Tibial artery (tissue), 4 donors: ENCODE data around the gene COL18A1.
A peak's percentile ranks its signal among the peaks of the same experiment; 100 is the strongest.

Experiments used
- DNase-seq, 2 donors: peaks; one replicate each; pipeline ENCODE4 v3.0.0-alpha.2; 2019
- H3K27ac ChIP-seq, 2 donors: fragments of 200-600 bp; sonication (generic) in 1 of 2; 1 replicate in 1 of 2; 2 replicates in 1 of 2; pipeline ENCODE4 v1.5.1; 2018 to 2019; ENCODE audit warnings: mild to moderate bottlenecking in 1 of 2
- H3K27me3 ChIP-seq, 2 donors: fragments of 200-600 bp; sonication (generic) in 1 of 2; one replicate each; pipeline versions ENCODE4 v1.5.1 to v1.6.0; 2016 to 2019
- H3K36me3 ChIP-seq, 3 donors: fragments of 200-600 bp; sonication (generic) in 2 of 3; one replicate each; pipeline ENCODE4 v1.5.1; 2016 to 2019; ENCODE audit warnings: mild to moderate bottlenecking in 2 of 3
- H3K4me1 ChIP-seq, 4 donors: fragments of 200-600 bp; sonication (generic) in 2 of 4; 1 replicate in 3 of 4; 2 replicates in 1 of 4; pipeline ENCODE4 v1.5.1; 2016 to 2019
- H3K4me3 ChIP-seq, 2 donors: fragments of 200-600 bp; sonication (generic) in 1 of 2; 1 replicate in 1 of 2; 2 replicates in 1 of 2; pipeline ENCODE4 v1.5.1; 2018 to 2019; ENCODE audit warnings: mild to moderate bottlenecking in 2 of 2
- H3K9me3 ChIP-seq, 3 donors: fragments of 200-600 bp; sonication (generic) in 1 of 3; one replicate each; pipeline ENCODE4 v1.5.1; 2016 to 2019
- intact Hi-C: fragments of 100-400 bp; cut with DNase I; formaldehyde crosslinking; loops from one replicate; pipeline ENCODE4 v1.15.0; 2023; ENCODE audit warnings: low total_unique reads
- TF ChIP-seq, protein P1 (sequence below), 2 experiments: fragments of 200-600 bp in 1 of 2; fragments of 450-650 bp in 1 of 2; IDR thresholded peaks; one replicate each; pipeline ENCODE4 v1.5.1; 2017 to 2019; ENCODE audit warnings: antibody characterized with exemption in 2 of 2, mild to moderate bottlenecking in 1 of 2, moderate library complexity in 1 of 2

Gene COL18A1

DNA sequence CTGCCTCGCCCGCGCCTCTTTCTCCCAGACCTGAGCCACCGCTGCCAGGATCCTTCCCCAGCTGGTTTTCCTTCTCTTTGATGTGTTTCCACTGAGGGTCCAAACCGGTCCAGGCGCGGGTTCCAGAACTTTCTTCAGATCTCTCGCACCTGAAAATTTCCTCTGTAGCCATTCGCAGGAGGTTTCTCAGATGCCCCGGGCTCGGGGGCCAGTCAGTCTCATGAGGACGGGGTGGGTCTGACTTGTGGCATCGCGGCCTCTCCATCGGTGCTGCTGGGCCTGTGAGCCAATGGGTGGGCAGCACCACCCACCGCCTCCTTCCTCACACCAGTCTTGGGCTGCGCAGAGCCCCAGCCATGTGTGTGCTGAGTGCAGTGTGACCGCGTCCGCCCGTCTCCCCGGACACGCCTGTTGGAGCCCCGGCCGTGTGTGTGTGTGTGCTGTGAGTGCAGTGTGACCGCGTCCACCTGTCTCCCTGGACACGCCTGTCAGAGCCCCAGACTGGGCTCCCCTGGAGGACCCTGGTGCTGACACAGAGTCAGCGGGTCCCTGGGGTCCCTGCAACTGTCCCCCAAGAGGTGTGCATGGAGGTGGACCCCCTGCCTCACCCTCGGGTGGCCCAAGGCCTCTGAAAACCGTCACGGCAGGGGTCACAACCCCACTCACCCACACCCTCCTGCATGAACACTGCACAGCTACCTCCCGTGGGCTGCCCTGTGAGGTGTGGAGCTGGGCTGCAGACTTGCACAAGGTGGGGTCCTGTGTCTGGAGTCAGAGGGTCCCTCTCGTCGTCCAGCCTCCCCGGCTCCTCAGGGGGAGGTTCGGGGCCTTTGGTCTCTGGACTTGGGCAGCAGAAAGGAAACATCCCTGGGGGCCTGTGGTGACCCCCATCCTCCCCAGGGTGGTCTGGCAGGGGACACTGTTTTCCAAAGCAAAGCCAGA lies 20.2 kb downstream of the COL18A1 start:
- peak in 1 of 2 donors; percentile 64 for DNase-seq
- intact Hi-C loops: loop anchor here (5.0 kb wide), 1 partner anchor 123 kb away; no protein-coding TSS in a partner anchor
- TF ChIP-seq, protein P1, sequence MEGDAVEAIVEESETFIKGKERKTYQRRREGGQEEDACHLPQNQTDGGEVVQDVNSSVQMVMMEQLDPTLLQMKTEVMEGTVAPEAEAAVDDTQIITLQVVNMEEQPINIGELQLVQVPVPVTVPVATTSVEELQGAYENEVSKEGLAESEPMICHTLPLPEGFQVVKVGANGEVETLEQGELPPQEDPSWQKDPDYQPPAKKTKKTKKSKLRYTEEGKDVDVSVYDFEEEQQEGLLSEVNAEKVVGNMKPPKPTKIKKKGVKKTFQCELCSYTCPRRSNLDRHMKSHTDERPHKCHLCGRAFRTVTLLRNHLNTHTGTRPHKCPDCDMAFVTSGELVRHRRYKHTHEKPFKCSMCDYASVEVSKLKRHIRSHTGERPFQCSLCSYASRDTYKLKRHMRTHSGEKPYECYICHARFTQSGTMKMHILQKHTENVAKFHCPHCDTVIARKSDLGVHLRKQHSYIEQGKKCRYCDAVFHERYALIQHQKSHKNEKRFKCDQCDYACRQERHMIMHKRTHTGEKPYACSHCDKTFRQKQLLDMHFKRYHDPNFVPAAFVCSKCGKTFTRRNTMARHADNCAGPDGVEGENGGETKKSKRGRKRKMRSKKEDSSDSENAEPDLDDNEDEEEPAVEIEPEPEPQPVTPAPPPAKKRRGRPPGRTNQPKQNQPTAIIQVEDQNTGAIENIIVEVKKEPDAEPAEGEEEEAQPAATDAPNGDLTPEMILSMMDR (IDR thresholded peaks at IDR 0.05): no peak

DNA sequence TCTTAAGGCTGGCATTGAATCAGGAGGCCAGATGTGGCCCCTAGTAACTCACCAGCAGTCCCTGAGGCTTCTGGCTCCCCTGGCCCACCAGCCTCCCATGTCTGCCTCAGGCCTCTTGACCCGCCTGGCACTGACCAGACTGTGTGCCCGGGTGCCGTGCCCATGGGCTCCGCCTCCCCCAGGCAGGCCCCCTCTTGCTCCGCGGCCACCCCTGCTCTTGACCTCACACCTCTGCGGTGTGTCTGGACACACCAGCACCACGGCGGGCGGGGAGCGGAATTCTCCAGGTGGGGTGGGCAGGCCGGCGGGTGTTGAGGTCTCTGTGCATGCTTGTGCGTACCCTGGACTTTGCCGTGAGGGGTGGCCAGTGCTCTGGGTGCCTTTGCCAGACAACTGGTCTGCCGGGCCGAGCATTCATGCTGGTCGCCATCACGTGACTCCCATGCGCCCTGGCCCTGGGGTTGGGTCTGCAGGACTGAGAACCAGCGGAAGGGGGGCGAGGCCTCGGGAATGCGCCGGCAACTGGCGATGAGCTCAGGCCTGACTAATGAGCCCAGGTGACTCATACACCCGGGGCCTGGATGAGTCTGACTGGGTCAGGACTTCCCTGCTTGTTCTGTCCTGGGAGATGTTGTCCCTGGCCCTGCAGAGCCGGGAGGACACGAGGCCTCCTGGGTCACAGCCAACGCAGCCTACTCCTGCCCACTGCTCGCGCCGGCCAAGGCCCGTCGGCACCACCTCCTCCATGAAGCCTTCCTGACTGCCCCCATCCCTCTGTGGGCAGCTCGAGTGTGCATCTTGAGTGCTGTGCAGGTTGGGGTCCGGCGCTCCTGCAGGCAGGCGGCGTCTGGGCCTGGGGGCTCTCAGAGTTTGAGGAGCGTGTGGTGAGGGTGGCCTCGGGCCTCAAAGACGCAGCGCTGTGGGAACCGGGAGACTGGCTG lies 22.6 kb downstream of the COL18A1 start:
- peak; percentile 79 to 96 for DNase-seq
- peak overlapping the region; percentile 89 to 98 for H3K27ac ChIP-seq
- TF ChIP-seq, protein P1 (IDR thresholded peaks at IDR 0.05): no peak
- intact Hi-C loops: no loop called here
- no peaks in the 10 kb centered on the region for H3K9me3 ChIP-seq
- no peaks in the 10 kb centered on the region for H3K36me3 ChIP-seq
- peak overlapping the region; percentile 17 to 19 for H3K4me3 ChIP-seq
- H3K4me1 ChIP-seq: peaks cover 0 to 100% (median 76%) of the 10 kb centered on the region in 4 donors
- no peaks in the 10 kb centered on the region for H3K27me3 ChIP-seq

More for the DNA sequence above, 20.2 kb downstream of the COL18A1 start:
- H3K27ac ChIP-seq: peak overlapping the region; percentile 89 to 98
- no peak overlapping the region for H3K4me3 ChIP-seq
- H3K4me1 ChIP-seq: peaks cover 0 to 100% (median 73%) of the 10 kb centered on the region in 4 donors
- H3K27me3 ChIP-seq: no peaks in the 10 kb centered on the region
- no peaks in the 10 kb centered on the region for H3K36me3 ChIP-seq
- no peaks in the 10 kb centered on the region for H3K9me3 ChIP-seq

DNA sequence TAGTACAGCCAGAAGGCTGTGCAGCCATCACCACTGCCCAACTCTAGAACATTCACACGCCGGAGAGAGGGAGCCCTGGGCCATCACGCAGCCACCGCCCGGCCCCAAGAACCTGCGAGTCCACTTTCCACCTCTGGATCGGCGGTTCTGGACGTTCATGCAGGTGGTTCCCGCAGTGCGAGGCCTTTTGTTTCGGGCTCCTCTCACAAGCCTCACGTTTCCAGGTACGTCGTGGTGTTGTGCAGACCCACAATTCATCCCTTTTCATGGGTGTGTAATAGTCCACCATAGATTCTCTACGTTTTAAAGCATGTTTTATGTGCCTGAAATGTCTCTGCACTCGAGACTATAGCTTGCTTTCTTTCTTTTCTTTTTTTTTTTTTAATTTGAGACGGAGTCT lies 23.6 kb downstream of the COL18A1 start:
- Histone ChIP-seq H3K4me3 (no peak overlapping the region), H3K9me3 (no peaks in the 10 kb centered on the region), H3K27ac (peak overlapping the region; percentile 89 to 98), H3K36me3 (no peaks in the 10 kb centered on the region), H3K27me3 (no peaks in the 10 kb centered on the region), H3K4me1 (peaks cover 0 to 100% (median 75%) of the 10 kb centered on the region in 4 donors)
- TF ChIP-seq, protein P1 (IDR thresholded peaks at IDR 0.05): no peak
- intact Hi-C loops: no loop called here
- no peak for DNase-seq

DNA sequence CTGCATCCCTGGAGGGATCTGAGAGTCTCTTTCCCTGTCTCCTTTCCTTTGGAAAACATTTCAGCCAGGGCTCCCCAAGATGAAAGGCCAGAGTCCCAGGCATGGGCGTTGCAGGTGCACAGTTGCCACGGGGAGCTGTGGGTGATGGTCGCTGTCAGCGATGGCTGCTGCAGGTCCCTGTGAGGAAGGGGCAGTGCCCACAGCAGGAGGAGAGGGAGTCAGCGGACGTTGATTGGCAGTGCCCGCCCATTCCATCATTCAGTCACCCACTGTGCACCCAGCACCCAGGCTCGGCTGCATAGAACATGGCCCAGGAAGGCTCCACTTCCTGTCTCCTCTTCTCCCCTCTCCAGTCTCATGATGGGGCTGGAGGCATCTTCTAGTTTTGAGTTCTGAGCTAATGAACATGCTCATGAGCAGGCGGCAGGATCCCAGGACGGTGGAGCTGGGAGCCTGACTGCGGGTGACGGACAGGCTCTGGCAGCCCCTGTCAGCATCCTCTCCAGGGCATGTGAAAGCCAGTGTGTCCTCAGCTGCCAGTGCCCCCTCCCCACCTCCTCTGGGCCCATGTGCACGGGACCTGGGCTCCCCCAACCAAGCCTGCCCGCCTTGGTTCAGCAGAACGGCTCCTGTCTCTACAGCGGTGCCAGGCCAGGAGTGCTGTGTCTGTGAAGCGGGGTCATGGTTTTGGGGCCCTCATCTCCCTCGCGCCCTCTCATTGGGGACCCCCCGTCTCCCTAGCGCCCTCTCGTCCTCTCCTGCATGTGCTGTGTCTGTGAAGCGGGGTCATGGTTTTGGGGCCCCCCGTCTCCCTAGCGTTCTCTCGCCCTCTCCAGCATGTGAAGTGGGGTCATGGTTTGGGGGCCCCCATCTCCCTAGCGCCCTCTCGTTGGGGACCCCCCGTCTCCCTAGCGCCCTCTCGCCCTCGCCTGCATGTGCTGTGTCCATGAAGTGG lies 24.5 kb downstream of the COL18A1 start:
- H3K36me3 ChIP-seq: no peaks in the 10 kb centered on the region
- H3K9me3 ChIP-seq: no peaks in the 10 kb centered on the region
- intact Hi-C loops: loop anchor here (5.0 kb wide), 2 partner anchors 42 to 122 kb away; no protein-coding TSS in a partner anchor
- TF ChIP-seq, protein P1 (IDR thresholded peaks at IDR 0.05): no peak
- peaks cover 0 to 100% (median 75%) of the 10 kb centered on the region in 4 donors for H3K4me1 ChIP-seq
- peak overlapping the region; percentile 77 to 98 for H3K27ac ChIP-seq
- no peaks in the 10 kb centered on the region for H3K27me3 ChIP-seq
- DNase-seq: no peak
- H3K4me3 ChIP-seq: no peak overlapping the region
